Calu3 (cell line): ENCODE measurements around the gene DNM1L. TPM values are rescaled to one million over a fixed set of nuclear protein-coding genes. Genes with fewer than 3 reads are reported as not detected.

Experiments
- BruUV-seq: library from RNA; stranded (reverse); fragments of 400-500 nt; replicated peaks from 2 replicates; lab custom pipeline; 2021; lab: Mats Ljungman, UMichigan
- CTCF ChIA-PET: fragments of 300-600 bp; sonication (Branson Sonifier 250); formaldehyde crosslinking; loops from one replicate; lab custom pipeline; 2022; ENCODE audit warnings: antibody characterized with exemption; lab: Charles Lee
- DNase-seq: peaks from one replicate; pipeline ENCODE4 v3.0.0; 2022
- H3K27ac Mint-ChIP-seq: one replicate; pipeline ENCODE4 v1.8.0; 2022; ENCODE audit warnings: mixed read lengths; ENCODE audit not compliant: unreplicated experiment
- H3K27me3 Mint-ChIP-seq: one replicate; pipeline ENCODE4 v1.8.0; 2022; ENCODE audit warnings: mixed read lengths; ENCODE audit not compliant: unreplicated experiment
- H3K36me3 Mint-ChIP-seq: one replicate; pipeline ENCODE4 v1.8.0; 2022; ENCODE audit warnings: mild to moderate bottlenecking, moderate library complexity, mixed read lengths; ENCODE audit not compliant: insufficient read depth, unreplicated experiment
- H3K4me1 Mint-ChIP-seq: one replicate; pipeline ENCODE4 v1.8.0; 2022; ENCODE audit warnings: mild to moderate bottlenecking, low read depth, mixed read lengths; ENCODE audit not compliant: unreplicated experiment
- H3K4me3 Mint-ChIP-seq: one replicate; pipeline ENCODE4 v1.8.0; 2022; ENCODE audit warnings: mild to moderate bottlenecking, low read depth, moderate library complexity, mixed read lengths; ENCODE audit not compliant: unreplicated experiment
- H3K9me3 Mint-ChIP-seq: one replicate; pipeline ENCODE4 v1.8.0; 2022; ENCODE audit warnings: low read depth, mixed read lengths; ENCODE audit not compliant: unreplicated experiment
- CTCF ChIP-seq: fragments of 200-600 bp; IDR thresholded peaks from one replicate; pipeline ENCODE4 v1.8.0; 2022; ENCODE audit warnings: antibody characterized with exemption; ENCODE audit not compliant: unreplicated experiment
- intact Hi-C: fragments of 100-400 bp; cut with micrococcal nuclease; formaldehyde crosslinking; loops from one replicate; pipeline ENCODE4 v1.10.0; 2022; ENCODE audit not compliant: unreplicated experiment
- total RNA-seq: library from RNA; stranded (reverse); gene quantifications from 2 replicates; pipeline ENCODE4 v1.2.3, GENCODE V29; 2022

The DNM1L gene
- total RNA-seq, 1 experiment from 2014 or later: 77.3 TPM

- no peaks in the 10 kb centered on the region for H3K9me3 Mint-ChIP-seq
- BruUV-seq: no TSS peak
- H3K27me3 Mint-ChIP-seq: no peaks in the 10 kb centered on the region
- CTCF ChIA-PET: interaction anchor here (0.9 kb wide), 1 partner anchor 1094 kb away, joined by 3 read pairs; the partner anchor contains the start of gene ETFBKMT
- H3K27ac Mint-ChIP-seq: peak overlapping the region; percentile 77
- no peak for DNase-seq
- H3K36me3 Mint-ChIP-seq: peaks cover 37% of the 10 kb centered on the region
- H3K4me3 Mint-ChIP-seq: peak overlapping the region; percentile 81
- no peak for TF ChIP-seq CTCF
- intact Hi-C loops: loop anchor here (10.0 kb wide), 2 partner anchors 541 to 671 kb away; no protein-coding TSS in a partner anchor
- H3K4me1 Mint-ChIP-seq: peaks cover 17% of the 10 kb centered on the region
These were observed 75.0 kb downstream of the DNM1L start for GRCh38 chr12:32754111-32754510.

- Mint-ChIP-seq H3K9me3 (no peaks in the 10 kb centered on the region), H3K36me3 (peaks cover 37% of the 10 kb centered on the region), H3K4me3 (peak overlapping the region; percentile 81), H3K27ac (peak overlapping the region; percentile 77), H3K4me1 (peaks cover 17% of the 10 kb centered on the region), H3K27me3 (no peaks in the 10 kb centered on the region)
- BruUV-seq: TSS peak; percentile 90
- peak; percentile 93 for DNase-seq
- CTCF ChIA-PET: interaction anchor here (0.6 to 2.4 kb wide), 14 partner anchors 20 to 1267 kb away, joined by 3 to 17 read pairs (median 5); partner anchors contain the start of genes ALG10 and PKP2
- peak; percentile 87 for TF ChIP-seq CTCF
- intact Hi-C loops: loop anchor here (5.0 to 10.0 kb wide), 4 partner anchors 147 to 1267 kb away; partner anchors contain the start of gene ALG10
These were observed 76.1 kb downstream of the DNM1L start for GRCh38 chr12:32755051-32755653.

- peak within 1 kb of the TSS; percentile 77 for H3K27ac Mint-ChIP-seq
- BruUV-seq: no TSS peak
- TF ChIP-seq CTCF: peak; percentile 86
- peak within 1 kb of the TSS; percentile 81 for H3K4me3 Mint-ChIP-seq
- DNase-seq: peak; percentile 91
- H3K27me3 Mint-ChIP-seq: no peaks in the 10 kb centered on the region
- CTCF ChIA-PET: interaction anchor here (0.6 to 2.4 kb wide), 14 partner anchors 20 to 1267 kb away, joined by 3 to 17 read pairs (median 4); partner anchors contain the start of genes ALG10 and PKP2
- no peaks in the 10 kb centered on the region for H3K9me3 Mint-ChIP-seq
- intact Hi-C loops: loop anchor here (1.0 to 10.0 kb wide), 5 partner anchors 146 to 1266 kb away; partner anchors contain the start of gene ALG10
- H3K36me3 Mint-ChIP-seq: peaks cover 35% of the 10 kb centered on the region
- H3K4me1 Mint-ChIP-seq: peaks cover 17% of the 10 kb centered on the region
These were observed 76.8 kb downstream of the DNM1L start, which contains the start of gene YARS2 for GRCh38 chr12:32755654-32756475. TSS of gene YARS2 (minus strand) at chr12:32755897. CDS start at chr12:32755874, 23 bp downstream.

- Mint-ChIP-seq H3K27me3 (no peaks in the 10 kb centered on the region), H3K4me1 (peaks cover 17% of the 10 kb centered on the region), H3K27ac (peak overlapping the region; percentile 77), H3K9me3 (no peaks in the 10 kb centered on the region), H3K4me3 (peak overlapping the region; percentile 81), H3K36me3 (peaks cover 30% of the 10 kb centered on the region)
- CTCF ChIA-PET: interaction anchor here (1.0 to 2.4 kb wide), 7 partner anchors 19 to 1266 kb away, joined by 3 to 17 read pairs (median 5); partner anchors contain the start of genes ALG10 and PKP2
- TF ChIP-seq CTCF: no peak
- DNase-seq: no peak
- BruUV-seq: no TSS peak
- intact Hi-C loops: loop anchor here (1.0 to 10.0 kb wide), 5 partner anchors 146 to 1266 kb away; partner anchors contain the start of gene ALG10
These were observed 77.5 kb downstream of the DNM1L start for GRCh38 chr12:32756476-32757066.
